ENCODE measurements around the gene PFKFB4.

PFKFB4 gene

DNA sequence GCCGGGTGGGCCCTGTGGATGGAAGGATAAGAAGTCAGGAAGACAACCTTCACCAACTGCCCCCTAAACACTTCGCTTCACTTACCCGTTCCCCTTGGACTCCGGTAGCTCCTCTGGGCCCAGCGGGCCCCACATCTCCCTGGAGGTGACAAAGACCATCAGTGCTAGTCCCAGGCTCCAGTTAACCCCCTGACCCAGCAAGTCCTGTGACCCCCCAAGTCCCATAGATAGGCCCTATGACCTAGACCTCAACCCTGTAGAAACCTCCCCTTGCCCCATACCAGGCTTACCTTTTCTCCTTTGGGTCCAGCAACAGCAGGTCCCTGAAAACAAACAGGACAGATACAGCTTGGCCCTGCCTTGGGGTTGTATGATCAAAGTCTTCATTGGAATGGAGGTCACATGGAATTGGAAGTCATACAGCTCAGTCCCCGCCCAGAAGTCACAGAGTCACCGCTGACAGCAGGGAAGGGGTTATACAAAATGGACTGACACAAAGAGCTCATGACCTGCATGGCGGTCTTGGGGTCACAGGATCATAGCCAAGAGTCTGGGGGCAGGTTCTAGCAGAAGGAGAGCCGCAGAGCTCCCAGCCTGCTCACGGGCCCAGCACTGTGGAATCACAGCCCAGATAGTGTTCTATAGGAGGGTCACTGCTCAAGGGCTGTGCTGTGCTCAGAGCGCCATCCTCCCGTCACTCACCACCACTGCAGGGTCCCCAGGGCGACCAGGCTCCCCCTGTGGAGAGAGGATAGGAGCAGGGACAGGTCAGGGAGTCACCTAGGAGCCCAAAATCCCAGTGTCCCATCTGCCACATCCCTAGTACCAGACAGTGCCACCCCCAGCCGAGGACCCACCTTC, 25.2 kb upstream of the PFKFB4 start:
- no peak for DNase-seq

DNA sequence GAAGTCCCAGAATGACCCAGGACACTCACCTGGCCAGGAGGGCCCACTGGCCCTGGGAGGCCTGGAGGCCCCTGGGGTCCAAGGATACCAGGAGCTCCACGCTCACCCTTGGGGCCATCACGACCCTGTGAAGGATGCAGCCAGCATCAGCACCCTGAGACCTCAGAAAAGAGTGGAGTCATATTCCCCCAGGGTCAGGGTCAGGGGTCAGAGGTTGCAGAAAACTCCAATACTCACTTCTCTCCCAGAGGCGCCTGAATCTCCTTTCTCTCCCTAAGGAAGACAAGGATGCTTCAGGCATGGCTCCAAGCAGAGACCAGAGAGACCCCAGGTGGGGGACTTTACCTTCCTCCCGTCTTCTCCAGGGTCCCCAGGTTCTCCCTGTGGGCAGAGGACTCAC, 20.0 kb upstream of the PFKFB4 start:
- no peak for DNase-seq

DNA sequence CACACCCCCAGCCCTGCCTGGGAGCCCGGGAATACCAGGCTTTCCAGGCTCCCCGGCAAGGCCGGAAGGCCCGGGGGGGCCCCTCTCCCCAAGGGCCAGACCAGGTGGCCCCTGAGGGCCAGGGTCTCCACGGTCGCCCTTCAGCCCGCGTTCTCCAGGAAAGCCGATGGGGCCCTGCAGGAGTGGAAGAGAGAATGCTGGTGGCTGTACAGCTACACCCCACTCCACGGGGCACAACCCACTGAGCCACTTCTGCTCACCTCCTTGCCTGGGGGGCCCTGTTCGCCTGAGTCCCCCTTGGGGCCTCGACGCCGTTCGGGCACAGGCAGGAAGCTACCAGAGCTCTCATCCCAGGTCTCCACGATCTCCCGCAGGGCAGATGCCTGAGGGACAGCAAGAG, 18.8 kb upstream of the PFKFB4 start:
- no peak for DNase-seq

DNA sequence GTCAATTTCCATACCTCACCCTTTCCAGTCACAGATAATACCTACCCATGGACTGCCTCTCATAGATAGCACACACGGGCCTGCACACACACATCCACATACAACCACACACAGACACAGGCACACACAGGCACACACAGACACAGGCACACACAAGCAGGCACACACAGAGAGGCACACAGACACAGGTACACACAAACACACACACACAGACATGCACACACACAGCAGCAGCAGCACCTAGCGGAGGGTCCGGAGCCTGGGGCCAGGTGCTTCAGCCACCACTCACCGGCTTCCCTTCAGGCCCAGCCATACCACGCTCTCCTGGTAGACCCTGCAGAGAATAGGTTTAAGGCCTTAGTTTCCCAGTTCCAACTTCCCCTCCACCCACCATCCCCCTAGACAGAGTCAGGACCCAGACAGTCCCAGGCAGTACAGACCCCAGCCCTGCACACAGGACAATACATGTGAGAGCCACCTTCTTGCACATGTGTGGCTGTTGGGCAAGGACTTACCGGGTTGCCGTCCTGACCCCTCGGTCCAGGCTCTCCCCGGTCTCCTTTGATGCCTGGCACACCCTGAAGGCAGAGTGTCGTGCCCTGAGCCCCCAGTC, 17.5 kb upstream of the PFKFB4 start:
- no peak for DNase-seq

DNA sequence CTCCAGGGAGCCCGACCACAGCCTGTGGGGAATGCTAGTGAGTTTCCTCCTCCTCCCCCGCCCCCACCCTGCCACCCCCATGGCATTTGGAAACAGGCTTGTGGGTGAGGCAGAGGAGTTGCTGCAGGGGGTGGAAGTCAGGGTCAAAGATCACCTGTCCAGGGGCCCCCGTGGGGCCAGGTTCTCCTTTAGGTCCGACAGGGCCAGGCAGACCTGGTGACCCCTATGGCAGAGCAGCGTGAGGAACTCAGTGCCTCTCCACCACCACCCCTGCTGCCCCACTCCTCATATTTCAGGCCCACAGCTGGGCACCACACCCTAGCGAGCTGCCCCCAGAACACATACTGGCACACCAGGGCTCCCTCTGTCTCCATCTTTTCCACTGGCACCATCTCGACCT, 15.9 kb upstream of the PFKFB4 start:
- no peak for DNase-seq

DNA sequence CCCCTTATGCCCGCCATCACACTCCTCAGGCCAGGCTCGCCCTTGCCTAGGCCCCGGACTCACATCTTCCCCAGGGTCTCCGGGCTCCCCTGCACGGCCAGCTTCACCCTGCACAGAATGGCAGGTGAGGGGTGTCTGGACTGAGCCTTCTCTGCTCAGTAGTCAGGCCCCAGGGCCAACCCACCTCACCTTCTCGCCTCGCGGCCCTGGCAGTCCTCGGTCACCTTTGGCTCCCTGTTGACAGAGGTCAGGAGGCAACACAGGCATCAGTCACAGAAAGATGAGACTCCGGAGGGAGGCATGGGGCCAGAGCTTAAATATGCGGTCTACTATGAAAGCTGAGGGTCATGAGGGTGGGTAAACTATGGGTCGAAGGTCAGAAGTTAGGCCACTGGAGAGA, 15.3 kb upstream of the PFKFB4 start:
- no peak for DNase-seq

DNA sequence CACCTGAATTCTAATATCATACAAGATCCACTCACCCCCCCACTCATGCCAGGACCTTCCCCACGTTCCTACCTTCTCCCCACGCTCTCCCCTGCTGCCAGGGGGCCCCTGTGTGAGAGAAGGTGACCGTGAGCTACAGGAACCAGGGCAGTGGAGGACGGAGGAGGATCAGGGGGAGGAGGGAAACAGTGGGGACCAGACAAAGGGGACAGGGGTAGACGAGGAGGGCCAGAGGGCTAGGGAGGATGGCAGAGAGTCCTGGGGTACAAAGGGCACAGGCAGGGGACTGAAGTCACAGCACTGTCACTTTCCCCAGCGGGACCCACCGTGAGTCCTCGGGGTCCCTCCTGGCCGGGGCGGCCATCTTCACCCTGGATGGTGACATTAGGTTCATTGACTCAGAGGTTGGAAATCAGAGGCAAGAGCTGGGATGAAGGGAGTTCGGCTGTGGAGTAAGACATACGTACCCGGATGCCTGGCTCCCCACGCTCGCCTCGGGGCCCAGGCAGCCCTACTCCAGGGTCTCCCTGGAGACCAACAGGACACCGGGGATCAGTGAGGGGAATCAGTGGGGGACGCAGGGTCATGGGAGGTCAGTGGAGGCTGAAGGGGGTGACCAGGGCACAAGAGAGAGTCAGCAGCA, 13.3 kb upstream of the PFKFB4 start:
- DNase-seq, result no peak

DNA sequence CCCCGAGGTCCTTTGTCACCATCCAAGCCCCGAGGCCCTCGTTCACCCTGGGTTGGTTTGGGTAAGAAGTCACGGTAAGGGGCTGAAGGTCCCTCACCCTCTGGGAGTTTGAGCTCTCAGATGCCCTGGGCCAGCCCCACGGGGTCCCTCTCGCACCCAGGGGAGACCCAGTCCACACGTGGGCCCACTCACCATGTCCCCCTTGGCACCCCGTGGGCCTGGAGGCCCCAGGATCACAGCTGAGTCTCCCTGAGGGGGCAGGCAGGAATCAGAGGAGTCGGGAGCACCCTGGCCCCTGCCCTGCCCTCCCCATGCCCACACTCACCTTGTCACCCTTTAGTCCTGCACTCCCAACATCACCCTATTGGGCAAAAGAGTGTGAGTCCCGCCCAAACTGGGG, 12.8 kb upstream of the PFKFB4 start:
- no peak for DNase-seq

DNA sequence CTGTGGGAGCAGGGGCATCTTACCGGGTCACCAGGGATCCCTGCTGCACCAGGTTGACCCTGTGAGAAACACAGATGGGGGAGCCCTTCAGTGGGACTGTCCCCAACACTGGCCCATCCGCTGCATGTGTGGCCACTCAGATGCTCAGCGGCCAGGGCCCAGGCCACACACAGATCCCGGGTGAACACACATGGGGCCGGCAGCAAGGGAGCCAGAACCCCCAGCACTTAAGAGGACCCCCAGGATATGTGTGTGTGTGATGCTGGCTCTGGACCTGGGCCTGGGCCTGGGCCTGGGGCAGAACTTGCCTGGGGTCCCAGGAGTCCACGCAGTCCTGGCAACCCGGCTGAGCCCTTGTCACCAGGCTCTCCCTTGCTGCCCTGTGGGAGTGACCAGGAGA, 11.9 kb upstream of the PFKFB4 start:
- no peak for DNase-seq

DNA sequence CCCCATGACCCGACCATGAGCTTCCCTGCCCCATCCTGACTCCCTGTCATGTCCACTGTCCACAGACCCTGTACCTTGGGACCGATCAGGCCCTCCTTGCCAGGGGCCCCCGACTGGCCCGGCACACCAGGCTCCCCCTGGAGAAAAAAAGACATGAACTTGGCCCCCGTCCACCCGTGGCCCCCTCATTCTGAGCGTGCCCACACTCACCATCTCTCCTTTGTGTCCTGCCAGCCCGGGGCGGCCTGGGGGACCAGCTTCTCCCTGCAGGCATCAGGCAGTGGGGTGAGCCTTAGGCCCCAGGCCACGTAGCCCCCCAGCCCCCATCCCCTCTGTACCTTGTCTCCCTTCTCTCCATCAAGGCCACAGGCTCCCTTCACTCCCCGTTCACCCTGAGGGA, 10.9 kb upstream of the PFKFB4 start:
- no peak for DNase-seq

DNA sequence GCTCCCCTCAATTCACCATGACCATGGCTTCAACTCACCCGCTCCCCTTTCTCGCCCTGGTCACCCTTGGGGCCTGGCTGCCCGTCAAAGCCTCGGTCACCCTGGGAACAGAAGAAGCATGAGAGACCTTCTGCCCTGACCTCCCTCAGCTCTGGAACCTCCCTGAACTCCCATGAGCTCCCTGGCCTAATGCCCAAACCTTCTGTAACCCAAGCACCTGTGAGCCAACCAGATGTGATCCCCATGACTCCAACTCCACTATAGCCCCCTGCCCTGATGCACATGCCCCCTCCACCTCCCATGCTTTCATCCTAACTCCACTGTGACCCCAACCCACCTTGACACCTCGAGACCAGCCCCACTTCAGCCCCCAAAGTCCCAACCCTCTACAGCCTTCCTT, 10.5 kb upstream of the PFKFB4 start:
- DNase-seq, result no peak

DNA sequence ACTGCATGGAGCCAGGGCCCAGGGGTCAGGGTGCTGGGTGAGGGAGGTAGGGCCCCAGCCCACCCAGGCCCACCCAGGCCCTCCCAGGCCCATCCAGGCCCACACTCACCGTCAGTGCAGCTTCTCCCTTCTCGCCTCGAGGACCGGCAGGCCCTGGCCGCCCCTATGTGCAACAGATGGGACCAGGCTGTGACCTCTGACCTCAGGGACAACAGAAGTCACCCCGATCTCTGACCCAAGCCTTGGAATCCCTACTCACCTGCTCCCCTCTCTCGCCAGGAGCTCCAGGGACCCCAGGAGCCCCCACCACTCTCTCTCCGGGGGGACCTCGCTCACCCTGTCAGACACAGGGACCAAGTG, 9.8 kb upstream of the PFKFB4 start:
- DNase-seq, result no peak

DNA sequence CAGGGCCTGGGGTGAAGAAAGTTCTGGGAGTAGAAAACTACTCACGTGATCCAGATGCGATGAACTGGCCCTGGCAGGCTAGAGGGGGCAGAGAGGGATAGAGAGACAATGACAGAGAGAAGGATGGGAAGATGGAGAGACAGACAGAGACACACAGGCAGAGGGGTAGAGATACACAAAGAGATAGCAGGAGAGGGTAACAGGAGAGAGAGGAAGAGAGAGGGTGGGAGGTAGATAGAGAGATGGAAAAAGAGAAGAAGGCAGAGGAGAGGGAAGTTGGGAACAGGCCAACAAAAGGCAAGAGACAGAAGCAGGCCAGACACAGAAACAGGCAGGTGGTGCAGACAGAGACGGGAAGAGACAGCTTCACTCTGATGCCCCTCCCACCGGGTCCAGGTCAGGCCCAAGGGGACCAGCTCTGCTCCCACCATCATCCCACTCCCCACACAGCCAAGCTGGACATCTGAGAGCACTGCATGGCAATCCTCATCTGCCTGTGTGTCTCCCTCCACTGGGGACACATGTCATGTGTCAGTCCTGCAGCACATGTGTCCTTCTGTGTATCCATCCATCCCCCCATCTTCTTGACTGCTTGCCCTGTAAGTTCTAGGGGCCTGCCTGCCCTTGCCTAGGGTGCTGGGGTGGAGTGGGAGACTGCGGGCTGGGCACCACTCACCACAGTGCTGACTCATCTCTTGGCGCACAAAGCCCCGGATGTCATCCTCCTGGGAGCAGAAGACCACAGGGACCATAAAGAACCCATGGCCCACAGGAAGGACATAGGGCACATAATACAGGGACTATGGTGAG, 9.2 kb upstream of the PFKFB4 start:
- DNase-seq, result no peak

DNA sequence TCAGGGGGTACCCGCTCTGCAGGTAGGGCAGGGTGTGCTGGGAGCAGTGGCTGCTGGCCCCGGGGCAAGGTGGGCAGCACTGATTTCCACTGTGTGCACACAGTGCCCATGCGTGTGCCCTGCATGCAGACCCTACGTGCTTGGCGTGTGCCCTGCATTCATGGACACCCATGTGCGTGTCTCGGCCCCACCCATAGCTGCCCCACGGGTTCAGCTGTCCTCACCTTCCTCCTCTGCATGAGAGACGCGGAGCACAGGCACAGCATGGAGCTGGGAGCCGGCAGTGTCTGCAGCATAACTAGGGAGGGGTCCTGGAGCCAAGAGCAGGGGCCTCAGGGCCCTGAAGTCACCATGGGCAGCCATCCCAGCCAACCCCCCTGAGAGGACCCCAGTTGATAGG, 8.6 kb upstream of the PFKFB4 start:
- DNase-seq, result no peak

DNA sequence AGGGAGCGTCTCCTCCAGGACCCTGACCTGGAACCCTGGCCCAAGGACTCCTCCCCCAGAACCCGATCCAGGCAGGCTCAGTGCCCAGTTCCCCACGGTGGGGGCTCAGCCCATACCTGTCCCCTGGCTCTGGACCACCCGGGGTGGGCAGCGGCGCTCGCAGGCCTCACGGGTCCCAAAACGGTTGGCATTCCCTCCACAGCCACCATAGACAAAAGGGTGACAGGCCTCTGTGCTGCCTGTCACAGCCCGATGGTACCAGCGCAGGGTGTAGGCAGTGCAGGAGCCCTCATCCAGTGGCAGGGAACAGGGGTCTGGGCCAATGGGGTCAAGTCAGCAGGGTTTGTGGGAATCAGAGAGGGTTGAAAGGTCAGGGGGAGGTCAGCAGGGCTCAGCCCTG, 8.1 kb upstream of the PFKFB4 start:
- DNase-seq, result no peak

DNA sequence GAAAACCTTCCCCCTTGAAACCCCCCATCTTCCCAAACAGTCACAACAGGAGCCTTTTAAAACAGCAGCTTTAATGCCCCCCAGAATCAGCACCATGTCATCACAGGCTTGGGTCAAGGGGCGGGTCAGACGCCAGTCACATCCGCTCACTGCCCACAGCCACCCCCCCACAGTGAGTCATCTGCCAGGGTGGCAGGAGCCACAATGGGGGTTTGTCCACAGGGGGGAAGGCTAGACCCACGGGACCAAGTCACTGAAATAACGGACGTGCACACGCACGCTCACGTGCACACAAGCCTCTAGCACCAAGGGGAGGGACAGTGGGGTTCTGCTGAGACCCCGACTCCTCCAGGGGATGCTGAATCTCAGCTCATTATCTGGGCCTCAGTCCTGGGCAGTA, 7.4 kb upstream of the PFKFB4 start:
- DNase-seq, result no peak

DNA sequence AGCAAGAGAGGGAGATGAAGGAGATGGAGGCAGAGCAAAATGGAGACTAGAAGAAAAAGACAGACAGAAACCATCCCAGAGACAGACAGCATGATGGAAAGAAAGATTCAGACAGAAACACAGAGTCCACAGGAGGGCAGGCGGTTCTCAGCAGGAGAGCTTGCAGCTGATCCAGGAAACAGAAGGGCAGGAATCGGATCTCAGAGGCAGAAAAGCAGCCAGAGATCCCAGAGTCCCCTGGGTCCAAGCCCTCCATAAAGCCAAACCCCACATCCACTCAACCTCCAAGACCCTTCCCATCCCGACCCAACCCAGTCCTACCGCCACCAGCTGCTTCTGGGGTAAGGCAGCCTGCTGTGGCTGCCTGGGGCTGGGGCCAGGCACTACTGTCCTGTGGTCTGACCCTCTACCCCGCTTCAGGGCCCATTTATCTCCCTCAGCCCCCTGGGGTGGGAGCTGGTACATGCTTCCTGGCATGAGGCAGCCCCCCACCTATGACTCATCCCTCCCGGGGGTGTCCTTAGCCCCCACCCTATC, 6.8 kb upstream of the PFKFB4 start, which contains the start of gene UCN2:
Gene UCN2 (minus strand): TSS at position 400 of the 537 bp plus-strand sequence. CDS start 657 bp downstream, outside the sequence.
- no peak for DNase-seq

DNA sequence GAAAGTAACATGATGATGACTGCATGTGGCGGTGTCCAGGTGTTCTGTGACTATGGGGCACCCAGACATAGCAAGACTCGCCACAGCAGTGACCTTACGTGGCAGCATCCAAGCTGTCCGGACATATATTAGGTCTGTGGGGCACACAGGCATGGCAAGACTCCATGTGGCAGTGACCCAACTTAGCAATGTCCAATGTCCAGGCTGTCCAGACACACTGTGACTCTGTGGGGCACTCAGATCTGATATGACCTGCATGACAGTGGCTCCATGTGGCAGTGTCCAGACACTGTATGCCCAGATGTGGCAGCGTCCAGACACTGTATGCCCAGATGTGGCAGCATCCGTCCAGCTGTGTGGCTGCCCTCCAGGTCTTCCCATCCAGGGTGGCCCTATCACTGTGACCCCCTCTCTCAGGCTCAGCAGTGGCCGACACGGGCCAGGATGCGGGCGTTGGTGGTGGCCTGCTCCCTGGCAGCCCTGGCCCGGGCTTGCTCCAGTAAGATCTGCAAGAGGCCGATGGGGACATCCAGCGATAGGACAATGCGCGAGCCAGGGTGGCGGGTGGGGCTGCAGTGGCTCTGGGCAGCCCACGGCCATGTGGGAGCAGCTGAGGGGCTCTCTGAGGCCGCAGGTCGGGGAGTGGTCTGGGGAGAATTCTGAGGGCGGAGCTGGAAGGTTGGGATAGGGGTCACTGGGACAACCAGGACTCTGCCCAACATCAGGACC, 5.9 kb upstream of the PFKFB4 start:
- no peak for DNase-seq

DNA sequence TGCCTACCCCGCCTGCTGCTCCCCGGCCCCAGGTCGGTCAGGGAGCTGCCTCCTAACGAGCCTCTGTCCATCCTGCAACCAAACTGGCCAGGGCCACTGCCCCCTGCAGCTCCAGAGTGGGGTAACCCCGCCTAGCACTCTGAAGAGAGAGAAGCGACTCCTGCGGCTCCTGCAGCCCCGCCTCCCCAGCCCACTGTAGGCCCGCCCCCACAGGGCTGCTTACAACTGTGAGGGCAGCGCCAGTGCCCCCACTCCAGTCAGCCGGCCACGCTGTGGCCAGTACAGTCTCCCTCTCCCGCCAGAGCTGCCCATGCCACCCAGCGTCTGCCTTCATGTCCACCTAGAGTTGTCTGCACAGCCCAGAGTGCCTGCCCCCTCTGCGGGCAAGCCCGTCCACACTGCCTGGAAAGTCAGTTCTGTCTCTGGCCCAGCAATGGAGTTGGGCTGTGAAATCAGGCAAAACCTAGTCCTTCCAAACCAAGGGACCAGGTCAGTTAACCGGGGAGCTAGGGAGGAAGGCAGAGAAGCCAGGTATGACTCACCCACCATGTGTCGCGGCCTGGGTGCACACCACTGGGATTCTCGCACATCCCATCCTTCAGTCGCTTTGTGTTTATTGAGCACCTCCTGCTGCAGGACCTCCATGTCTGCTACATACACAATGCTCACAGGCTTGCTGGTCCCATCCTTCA, 4.6 kb upstream of the PFKFB4 start:
- no peak for DNase-seq

DNA sequence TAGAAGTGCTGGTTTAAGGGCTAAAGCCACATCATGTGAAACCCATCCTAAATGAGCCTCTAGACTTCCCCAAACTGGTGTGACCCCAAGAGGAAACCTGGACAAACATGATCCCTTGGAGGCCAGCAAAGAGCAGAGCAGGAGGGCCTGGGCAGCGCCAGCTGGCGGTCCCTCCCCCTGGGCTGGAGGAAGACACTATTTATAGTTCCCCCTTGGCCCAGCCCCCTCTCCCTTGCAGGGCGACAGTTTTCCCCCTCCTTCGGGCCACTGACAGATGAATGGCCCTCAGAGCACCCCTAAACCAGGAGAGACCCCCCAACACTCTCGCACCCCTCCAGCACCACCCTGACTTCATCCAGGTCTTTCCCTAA, 4.0 kb upstream of the PFKFB4 start:
- no peak for DNase-seq

DNA sequence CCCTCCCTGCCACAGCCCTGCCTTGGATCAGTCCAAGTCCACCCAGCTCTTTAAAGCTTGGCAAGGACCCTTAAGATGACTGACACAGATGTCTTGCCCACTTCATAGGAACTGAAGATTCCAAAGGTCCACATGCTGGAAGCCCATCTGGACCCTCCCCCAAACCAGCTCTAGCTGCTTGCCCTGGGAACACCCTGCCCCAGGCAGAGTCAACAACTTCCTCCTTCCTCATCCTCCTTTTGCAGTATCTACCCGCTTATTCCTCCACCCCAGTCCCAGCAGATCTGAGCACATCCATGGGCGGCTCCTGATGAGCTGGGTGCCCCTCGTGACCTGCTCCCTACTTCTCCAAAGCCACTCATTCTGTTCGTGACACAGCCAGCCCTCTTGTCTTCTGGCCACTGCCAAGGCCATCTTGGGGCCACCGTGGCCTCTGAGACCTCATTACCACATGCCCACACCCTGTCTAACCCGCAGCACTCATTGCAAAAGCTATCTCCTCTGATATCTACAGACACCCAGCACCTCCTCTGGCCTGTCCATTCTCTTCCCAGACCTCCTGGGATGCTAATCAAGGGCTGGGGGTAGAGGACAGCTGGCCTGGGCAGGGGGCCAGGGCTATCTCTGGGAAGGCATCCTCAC, 2.0 kb upstream of the PFKFB4 start:
- DNase-seq, result no peak
